ENCODE results near the gene CAD. TPM values are rescaled to one million over a fixed set of nuclear protein-coding genes. Genes with fewer than 3 reads are reported as not detected.

CAD gene
- polyA plus RNA-seq, 5 donors = 31.5 to 53.7 (median 35.7) TPM

DNA sequence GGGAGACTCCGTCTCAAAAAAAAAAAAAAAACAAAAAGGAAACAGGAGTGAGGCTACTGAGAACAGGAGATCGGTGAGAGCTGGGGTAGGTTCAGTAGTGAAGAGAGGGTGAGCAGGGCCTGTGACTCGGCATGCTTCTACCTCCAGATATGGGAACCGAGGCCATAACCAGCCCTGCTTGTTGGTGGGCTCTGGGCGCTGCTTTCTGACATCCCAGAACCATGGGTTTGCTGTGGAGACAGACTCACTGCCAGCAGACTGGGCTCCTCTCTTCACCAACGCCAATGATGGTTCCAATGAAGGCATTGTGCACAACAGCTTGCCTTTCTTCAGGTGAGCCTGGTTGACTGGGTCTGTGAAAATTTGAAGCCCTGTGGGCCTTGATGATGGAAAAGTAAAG, 6.2 kb downstream of the CAD start:
- DNase-seq = no peak

DNA sequence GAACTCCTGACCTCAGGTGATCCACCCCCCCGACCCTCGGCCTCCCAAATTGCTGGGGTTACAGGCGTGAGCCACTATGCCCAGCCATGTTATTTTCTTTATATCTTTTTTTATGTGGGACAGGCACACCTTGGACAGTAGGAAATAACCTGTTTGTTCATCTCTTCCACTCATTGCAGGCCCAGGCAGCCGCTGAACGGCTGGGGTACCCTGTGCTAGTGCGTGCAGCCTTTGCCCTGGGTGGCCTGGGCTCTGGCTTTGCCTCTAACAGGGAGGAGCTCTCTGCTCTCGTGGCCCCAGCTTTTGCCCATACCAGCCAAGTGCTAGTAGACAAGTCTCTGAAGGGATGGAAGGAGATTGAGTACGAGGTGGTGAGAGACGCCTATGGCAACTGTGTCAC, 8.4 kb downstream of the CAD start:
- DNase-seq = no peak

DNA sequence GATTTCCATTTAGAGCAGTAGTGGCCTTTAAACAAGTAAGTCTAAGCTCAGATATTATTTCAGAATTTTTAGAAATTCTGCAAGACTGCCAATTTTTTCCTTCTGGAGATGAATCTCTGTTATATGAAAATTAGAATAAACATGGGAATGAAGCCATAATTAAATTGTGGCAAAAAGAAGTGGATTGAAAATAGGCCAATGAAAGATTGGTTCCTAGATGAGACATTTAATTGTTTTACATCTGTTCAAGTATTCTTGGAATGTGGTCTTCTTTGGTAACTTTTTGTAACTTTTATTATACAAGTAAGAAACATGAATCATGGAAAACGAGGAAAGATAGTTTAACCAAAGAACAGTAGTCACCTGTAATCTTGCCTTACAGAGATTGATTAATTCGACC, 10.3 kb downstream of the CAD start:
- no peak for DNase-seq

DNA sequence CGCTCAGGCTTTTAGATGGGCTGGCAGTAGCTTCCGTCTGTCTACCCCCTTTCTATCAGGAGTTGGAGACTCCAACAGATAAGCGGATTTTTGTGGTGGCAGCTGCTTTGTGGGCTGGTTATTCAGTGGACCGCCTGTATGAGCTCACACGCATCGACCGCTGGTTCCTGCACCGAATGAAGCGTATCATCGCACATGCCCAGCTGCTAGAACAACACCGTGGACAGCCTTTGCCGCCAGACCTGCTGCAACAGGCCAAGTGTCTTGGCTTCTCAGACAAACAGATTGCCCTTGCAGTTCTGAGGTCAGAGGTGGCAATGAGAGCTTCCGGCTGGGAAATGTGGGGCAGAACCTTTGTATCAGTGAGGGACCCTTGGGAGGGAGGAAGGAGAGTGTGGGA, 14.8 kb downstream of the CAD start:
- no peak for DNase-seq

DNA sequence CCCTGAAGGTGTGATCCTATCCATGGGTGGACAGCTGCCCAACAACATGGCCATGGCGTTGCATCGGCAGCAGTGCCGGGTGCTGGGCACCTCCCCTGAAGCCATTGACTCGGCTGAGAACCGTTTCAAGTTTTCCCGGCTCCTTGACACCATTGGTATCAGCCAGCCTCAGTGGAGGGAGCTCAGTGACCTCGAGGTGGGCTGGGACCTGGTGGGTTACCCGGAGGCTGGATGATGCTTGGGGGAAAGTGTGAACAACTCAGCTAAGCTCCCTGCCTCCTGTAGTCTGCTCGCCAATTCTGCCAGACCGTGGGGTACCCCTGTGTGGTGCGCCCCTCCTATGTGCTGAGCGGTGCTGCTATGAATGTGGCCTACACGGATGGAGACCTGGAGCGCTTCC, 16.2 kb downstream of the CAD start:
- DNase-seq = no peak

DNA sequence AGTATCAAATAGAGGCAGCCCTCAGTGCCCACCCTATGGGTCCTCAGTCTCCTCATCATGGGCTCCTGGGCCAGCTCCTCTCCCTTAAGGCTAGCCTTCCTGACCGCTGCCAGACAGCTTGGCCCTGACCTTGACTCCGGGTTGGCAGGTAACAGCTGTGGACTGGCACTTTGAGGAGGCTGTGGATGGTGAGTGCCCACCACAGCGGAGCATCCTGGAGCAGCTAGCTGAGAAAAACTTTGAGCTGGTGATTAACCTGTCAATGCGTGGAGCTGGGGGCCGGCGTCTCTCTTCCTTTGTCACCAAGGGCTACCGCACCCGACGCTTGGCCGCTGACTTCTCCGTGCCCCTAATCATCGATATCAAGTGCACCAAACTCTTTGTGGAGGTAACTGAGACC, 19.0 kb downstream of the CAD start:
- DNase-seq = no peak

DNA sequence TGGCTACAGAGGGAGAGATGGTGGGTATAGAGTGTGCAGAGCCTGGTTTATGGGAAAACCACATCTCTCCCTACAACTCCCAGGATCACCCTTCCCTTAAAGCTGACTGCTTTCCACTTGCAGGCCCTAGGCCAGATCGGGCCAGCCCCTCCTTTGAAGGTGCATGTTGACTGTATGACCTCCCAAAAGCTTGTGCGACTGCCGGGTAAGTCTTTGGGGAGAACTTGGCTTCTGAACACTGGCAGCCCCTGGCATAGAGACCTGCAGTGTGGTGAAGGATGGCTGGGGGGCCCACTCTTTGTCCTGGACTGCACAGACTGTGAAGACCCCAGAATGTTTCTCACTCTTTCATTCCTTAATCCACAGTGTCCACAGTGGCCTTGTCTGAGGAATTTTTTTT, 19.5 kb downstream of the CAD start:
- DNase-seq = no peak

DNA sequence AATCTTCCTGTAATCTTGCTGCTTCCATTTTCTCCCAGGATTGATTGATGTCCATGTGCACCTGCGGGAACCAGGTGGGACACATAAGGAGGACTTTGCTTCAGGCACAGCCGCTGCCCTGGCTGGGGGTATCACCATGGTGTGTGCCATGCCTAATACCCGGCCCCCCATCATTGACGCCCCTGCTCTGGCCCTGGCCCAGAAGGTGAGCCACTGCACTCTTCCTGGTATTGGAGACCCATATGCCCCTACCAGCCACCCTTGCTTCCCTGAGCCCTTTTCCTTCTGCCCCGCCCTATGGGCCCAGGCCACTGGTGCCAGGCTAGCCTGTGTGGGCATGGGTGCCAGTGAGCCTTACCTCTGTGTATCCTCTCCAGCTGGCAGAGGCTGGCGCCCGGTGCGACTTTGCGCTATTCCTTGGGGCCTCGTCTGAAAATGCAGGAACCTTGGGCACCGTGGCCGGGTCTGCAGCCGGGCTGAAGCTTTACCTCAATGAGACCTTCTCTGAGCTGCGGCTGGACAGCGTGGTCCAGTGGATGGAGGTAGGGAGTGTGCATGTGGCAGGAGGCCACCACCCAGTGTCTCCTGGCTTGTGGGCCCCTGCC, 20.3 kb downstream of the CAD start:
- DNase-seq = no peak

DNA sequence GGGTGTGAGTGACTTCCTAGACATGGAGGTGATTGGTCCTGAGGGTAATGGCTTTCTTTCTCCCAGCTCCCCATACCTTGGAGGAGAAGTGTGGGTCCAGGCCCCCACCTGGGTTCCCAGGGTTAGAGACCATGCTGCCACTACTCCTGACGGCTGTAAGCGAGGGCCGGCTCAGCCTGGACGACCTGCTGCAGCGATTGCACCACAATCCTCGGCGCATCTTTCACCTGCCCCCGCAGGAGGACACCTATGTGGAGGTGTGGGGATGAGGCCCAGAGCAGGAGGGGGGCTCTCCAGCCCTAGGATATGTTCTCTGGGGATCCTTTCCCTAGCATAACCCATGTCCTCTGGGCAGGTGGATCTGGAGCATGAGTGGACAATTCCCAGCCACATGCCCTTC, 21.8 kb downstream of the CAD start:
- no peak for DNase-seq

DNA sequence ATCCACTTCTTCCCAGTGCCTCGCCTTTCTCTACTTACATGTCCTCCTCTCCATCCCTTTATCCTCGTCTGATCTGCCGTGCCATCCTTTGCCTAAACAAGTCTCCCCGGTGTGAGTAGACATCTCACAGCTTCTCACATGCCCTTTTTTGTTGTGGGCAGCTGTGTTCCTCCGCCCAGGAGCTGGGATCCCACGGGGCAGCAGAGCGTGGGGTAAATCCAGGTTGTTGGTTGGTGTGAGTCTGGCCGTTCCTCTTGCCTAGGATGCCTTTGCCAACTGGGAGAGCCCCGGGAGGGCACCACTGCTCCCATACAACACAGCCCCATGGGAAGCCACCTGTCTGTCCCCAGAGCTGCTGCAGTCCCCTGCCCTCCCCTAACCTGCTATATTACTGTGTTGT, 23.2 kb downstream of the CAD start:
- DNase-seq = no peak

DNA sequence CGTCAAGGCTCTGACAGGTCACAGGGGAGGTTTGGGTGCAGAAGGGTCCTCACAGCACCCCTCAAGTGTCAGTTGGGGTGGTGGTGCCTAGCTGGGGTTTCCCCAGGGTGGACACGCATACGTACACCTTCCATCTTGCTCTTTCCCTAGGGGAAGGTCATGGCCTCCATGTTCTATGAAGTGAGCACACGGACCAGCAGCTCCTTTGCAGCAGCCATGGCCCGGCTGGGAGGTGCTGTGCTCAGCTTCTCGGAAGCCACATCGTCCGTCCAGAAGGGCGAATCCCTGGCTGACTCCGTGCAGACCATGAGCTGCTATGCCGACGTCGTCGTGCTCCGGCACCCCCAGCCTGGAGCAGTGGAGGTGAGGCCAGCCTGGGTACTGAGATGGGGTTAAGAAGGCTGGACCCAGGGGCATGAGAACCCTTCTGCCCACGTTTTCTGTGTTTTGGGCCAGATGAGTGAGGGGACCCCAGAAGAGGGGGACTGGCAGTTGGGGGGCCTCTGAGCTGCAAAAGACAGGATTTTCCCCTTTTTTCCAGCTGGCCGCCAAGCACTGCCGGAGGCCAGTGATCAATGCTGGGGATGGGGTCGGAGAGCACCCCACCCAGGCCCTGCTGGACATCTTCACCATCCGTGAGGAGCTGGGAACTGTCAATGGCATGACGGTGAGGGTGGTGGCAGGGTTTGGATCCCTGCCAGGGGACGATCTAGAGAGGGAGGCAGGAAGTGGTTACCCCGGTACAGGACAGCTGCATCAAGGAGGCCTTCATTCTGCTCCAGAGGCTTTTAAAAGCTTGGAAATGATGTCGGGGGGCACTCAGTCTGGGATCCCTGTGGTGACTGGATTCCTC, 24.8 kb downstream of the CAD start:
- DNase-seq = no peak

DNA sequence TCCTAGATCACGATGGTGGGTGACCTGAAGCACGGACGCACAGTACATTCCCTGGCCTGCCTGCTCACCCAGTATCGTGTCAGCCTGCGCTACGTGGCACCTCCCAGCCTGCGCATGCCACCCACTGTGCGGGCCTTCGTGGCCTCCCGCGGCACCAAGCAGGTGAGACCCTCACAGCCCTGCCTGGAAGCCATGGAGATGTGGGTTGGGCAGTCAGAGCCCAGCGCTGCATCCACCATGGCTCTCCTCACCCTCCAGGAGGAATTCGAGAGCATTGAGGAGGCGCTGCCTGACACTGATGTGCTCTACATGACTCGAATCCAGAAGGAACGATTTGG, 25.4 kb downstream of the CAD start:
- DNase-seq = no peak

DNA sequence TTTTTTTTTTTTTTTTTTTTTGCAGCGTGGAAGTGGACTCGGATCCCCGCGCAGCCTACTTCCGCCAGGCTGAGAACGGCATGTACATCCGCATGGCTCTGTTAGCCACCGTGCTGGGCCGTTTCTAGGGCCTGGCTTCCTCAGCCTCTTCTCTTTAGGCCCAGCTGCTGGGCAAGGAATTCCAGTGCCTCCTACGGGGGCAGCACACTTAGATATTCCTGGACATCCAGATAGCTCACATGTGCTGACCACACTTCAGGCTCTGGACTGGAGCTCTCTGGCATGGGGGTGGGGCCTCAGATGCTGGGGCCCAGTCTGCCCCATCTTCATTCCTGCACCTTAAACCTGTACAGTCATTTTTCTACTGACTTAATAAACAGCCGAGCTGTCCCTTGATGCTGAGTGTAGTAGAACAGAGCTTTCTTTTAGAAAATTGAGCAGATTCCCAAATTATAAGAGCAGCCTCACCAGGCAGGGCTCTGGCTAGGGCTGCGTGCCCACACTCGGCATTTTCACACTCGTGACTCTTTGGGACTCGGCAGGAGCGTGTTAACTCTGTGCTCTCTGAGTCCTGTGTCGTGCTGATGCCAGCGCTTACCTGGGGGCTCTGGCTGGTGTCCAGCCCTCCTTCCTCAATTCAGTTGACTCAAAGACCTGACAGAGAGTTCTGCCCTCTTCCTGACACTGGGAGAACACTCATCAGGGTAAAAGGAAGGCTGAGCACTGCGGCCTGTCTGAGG, 26.4 kb downstream of the CAD start:
- no peak for DNase-seq

DNA sequence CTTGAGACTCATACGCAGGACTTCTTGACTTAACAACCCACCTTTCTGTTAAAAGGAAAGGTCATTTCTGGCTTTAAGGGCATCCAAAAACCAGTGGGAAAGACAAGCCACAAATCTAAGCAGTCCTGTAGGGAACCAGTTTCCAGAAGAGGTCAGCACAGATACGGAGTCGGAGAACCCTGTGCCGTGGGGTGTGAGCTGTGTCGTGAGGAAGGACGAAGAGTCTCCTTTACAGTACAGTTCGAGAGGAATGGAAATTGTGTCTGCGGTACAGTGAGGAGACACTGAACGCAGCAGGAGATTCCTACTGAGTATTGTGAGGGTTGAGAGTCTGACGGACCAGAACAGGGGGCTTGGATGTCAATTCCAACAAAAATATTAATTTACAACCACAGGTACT, 27.9 kb downstream of the CAD start:
- no peak for DNase-seq

DNA sequence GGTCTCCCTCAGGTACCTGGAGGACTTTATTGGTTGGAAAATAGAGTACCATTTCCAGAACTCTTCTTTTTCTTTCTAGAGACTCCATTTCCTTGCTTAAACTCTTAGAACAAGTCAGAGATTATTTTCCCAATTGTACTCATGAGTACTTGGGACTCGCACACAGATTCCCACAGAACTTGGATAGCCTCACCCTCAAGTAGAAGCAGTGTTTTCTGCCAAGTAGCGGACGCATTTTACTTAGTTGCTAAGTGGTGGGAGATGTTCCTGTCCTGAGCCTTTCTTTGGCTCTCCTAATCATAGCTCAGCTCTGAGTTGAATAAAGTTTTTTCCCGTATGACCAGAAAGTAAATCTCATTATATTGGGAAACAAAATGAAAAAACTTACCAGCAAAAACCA, 28.5 kb downstream of the CAD start:
- no peak for DNase-seq

DNA sequence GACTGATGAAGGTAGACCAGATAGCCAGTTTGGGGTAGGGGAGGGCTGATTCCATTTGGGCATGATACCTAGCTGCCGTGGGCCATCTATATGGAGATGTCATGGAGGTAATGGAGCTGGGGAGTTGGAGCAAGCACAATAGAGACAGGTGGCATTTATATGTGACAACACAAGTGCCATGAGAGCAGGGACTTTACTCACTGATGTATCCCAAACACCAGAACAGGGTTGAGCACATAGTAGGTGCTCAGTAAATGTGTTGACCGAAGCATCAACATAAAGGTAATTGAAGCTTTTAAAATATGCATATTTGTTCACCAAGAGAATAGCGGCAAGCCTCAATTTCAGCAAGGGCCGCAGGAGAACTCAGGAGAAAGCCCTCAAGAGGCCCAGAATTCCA, 30.7 kb downstream of the CAD start:
- DNase-seq = no peak

DNA sequence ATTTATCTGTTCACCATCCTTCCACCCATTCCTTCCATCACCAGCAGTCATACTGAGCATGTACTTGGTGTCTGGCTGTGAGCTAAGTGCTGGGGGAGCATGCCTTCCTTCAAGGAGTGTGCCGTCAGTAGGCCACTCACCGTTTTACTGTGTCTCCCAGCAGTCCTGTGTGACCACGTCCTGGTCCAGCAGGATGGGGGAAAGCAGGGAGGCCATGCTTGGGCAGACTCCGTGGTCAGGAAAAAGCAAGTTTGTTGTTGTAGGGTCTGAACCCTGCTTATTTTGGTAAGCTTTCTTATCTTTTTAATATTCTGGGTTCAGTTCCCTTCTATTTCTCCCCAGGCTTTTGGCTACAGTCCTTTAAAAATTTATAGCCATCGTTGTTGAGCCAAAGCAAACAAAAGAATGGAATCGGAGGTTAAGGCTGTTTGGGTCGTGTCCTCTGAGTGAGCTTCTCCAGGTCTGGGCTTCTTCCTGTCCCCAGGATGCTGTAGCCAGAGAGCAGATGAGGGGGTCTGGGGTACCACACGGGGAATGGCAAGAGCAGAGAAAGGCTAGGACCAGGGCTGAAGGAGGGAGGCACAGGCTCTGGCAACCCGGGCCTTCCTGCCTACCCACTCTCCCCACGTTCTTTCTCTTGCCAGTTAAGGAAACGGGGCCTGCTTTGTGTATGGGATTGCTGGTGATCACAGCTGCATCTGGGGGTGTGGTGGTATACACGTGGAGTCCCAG, 32.2 kb downstream of the CAD start:
- DNase-seq = no peak

DNA sequence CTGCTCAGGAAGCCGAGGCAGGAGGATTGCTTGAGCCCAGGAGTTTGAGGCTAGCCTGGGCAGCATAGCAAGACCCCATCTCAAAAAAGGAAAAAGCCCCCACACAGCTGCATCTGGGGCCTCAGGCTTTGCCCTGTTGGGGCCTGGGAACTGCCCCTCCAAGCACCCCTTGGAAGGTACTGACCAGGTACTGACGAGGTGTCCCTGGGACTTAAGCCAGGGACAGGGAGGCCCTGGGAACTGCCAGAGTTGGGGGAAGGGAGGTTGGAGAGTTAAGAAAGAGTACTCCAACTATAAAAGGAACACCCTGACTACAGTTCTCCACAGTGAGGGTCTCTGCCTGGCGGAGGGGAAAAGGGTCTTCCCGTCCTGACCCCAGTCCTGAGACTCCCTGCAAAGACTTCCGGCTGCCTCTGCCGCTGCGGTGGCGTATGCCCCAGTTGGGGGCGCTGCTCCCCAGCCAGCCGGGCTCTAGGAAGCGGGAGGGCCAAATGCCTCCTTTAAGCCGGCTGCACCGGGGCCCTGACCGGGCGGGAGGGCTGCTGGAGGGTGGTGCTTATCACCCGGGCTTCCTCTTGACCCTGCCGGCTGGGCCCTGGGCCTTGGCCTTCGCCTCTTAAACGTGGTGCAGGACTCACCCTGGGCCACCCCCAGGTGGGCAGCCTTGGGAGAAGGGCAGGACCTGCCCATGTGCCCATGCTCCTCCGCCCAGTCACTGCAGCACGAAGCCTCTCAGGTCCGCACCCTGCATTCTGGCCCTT, 32.9 kb downstream of the CAD start:
- DNase-seq = peak in 1 of 2 donors; percentile 10

DNA sequence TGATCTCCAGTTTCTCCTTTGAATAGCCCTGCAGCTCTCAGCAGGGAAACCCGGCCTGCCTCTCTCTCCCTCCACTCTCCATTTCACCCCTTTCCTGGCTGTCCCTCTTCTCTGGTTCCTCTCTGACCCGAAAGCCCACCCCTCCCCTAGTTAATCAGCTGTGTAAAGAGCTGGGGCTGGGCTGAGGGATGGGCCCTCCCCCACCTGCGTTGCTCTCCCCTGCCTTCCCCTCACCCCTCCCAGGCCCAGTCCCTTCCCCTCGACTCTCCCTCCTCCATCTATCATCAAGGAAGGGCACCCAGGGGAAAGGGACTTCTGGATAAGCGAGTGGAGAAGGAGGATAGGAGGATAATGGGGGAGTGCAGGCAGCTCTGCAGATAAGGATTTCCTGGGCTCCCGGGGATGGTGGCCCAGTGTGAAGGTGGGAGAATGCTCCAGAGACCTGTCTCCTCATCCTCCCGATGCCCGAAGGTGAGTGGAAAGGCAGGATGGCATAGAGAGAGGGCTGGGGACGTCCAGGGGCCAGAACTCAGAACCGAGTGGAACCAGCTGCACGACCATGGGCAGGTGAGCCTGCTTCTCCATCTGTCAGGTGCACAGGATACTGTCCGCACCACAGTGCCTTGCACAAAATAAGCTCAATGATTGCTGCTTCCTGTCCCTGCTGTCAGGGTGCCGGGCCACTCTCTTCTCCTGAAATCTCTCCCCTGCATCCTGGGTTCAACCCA, 33.6 kb downstream of the CAD start:
- no peak for DNase-seq

DNA sequence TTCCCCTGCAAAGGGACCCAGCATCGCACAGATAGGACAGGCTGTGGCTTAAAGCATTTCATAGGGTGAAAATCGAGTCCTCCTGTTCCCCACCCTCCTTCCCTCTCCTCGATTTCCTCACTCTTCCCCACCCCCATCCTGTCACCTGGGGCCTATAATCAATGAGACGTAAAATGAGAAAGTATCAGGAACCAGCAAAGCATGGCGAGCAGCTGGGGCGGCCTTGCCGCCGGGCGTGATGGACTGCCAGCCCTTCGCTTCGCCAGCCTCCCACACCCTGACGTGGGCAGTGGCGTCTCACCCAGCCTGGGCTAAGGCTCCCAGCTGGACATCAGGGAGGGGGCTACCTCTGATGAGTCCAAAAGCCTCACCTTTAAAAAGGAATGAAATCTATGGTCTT, 34.6 kb downstream of the CAD start:
- DNase-seq = no peak

DNA sequence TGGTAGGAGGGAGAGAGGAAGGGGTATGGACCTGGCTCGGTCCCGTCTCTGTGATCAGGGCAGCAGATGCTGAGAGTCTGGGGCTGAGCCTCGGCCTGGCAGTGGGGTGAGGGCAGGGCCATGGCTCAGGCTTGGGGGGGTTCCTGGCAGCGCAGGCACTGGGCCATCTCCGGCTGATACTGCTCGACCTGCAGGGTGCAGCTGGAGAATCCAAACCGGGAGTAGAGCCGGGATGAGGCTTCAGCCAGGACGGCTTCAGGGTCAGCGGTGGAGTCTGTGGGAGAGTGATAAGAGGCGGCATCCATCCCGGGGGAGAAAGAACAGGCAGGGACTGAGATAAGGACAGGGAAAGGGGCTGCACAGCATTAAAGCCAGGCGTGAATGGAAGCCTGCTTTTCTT, 38.0 kb downstream of the CAD start:
- DNase-seq = no peak

Data from right lung (tissue), 5 donors.